ENCODE data around the gene BMAL2. TPM values are rescaled to one million over a fixed set of nuclear protein-coding genes. Genes with fewer than 3 reads are reported as not detected.

The BMAL2 gene
- total RNA-seq, 1 experiment from 2014 or later: 21.5 TPM

DNA sequence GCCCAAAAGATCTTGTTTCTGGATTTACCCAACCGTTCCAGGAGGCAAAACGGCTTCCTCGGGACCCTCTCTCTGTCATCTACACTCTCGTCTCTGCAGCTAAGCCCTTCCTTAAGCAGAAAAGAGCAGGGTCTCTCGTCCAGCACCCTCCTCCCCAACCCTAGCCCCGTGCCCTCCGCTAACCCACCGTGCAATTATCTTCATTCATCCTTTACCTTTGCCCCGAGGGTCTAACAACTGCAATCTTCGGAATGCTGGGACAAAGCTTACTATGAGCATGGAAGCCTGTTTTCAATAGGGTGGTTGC, 276 bp upstream of the BMAL2 start:
- peaks cover 14% of the 10 kb centered on the region for H3K79me2 ChIP-seq (ENCODE audit: insufficient read depth, low read length)
- no peaks in the 10 kb centered on the region for H3K27me3 ChIP-seq (ENCODE audit: insufficient read depth, low read length)
- no peaks in the 10 kb centered on the region for H3K9me2 ChIP-seq (ENCODE audit: insufficient read depth)
- peak overlapping the region; percentile 55; the same call in 1 of the 2 replicates for H3K27ac ChIP-seq (ENCODE audit: low read depth, low read length)
- H3K4me1 ChIP-seq (ENCODE audit: control insufficient read depth in 1 of 2, insufficient read depth in 2 of 2, low read length in 2 of 2): peaks cover 15 to 31% of the 10 kb centered on the region in 2 experiments
- peak overlapping the region; percentile 70 for H3K9ac ChIP-seq (ENCODE audit: low read length)
- POLR2A ChIA-PET: interaction anchor here (1.2 kb wide), 1 partner anchor 9 kb away, joined by 3 read pairs; no protein-coding TSS in a partner anchor
- H3K9me3 ChIP-seq (ENCODE audit: control insufficient read depth in 1 of 2, insufficient read depth in 1 of 2, low read depth in 1 of 2, low read length in 2 of 2): no peaks in the 10 kb centered on the region
- intact Hi-C loops (cut with micrococcal nuclease): no loop called here
- CTCF ChIA-PET: no interaction called here
- no TSS peak for BruUV-seq (replicated peaks)
- DNase-seq (ENCODE audit: low read depth, low spot score) (no peak), ATAC-seq (no peak; the same call in 1 of the 2 replicates)
- no peaks in the 10 kb centered on the region for H4K20me1 ChIP-seq (ENCODE audit: insufficient read depth)
- H3K4me2 ChIP-seq (ENCODE audit: low read length): peak overlapping the region; percentile 95
- H3K36me3 ChIP-seq (ENCODE audit: control insufficient read depth in 1 of 2, insufficient read depth in 2 of 2, low read length in 2 of 2): no peaks in the 10 kb centered on the region
- H3K4me3 ChIP-seq (replicated peaks in 1 of 2; ENCODE audit: low read depth in 1 of 2, low read length in 2 of 2): peak overlapping the region; percentile 61 to 78
- RAD21 ChIA-PET (ENCODE audit: low non-redundant PET in 1 of 2, low total read pairs in 2 of 2, uncharacterized antibody in 2 of 2, unreplicated experiment in 2 of 2): no interaction called here
- TF ChIP-seq, protein P1, sequence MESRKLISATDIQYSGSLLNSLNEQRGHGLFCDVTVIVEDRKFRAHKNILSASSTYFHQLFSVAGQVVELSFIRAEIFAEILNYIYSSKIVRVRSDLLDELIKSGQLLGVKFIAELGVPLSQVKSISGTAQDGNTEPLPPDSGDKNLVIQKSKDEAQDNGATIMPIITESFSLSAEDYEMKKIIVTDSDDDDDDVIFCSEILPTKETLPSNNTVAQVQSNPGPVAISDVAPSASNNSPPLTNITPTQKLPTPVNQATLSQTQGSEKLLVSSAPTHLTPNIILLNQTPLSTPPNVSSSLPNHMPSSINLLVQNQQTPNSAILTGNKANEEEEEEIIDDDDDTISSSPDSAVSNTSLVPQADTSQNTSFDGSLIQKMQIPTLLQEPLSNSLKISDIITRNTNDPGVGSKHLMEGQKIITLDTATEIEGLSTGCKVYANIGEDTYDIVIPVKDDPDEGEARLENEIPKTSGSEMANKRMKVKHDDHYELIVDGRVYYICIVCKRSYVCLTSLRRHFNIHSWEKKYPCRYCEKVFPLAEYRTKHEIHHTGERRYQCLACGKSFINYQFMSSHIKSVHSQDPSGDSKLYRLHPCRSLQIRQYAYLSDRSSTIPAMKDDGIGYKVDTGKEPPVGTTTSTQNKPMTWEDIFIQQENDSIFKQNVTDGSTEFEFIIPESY (IDR thresholded peaks at IDR 0.05; ENCODE audit: extremely low read depth, insufficient replicate concordance, low read length): no peak
- TF ChIP-seq SIN3A (IDR thresholded peaks at IDR 0.05; ENCODE audit: low read depth) (no peak), YY1 (IDR thresholded peaks at IDR 0.05; ENCODE audit: extremely low read depth, insufficient replicate concordance, low read depth, low read length) (no peak), RAD21 (IDR thresholded peaks at IDR 0.05; ENCODE audit: low read depth) (no peak), CEBPB (IDR thresholded peaks at IDR 0.05; ENCODE audit: low read depth) (no peak), EZH2 (IDR thresholded peaks at IDR 0.05) (no peak), ZNF274 (IDR thresholded peaks at IDR 0.05; ENCODE audit: low read depth, low read length) (no peak), EZH2phosphoT487 (IDR thresholded peaks at IDR 0.05; ENCODE audit: borderline replicate concordance) (no peak), POLR2A (IDR thresholded peaks at IDR 0.05; ENCODE audit: borderline replicate concordance, extremely low read depth, insufficient read depth, insufficient read length) (no peak), ELF1 (IDR thresholded peaks at IDR 0.05; ENCODE audit: borderline replicate concordance, low read depth) (no peak), FOSL1 (IDR thresholded peaks at IDR 0.05; ENCODE audit: low read depth) (no peak), SP1 (IDR thresholded peaks at IDR 0.05; ENCODE audit: low read depth) (no peak), CBX3 (IDR thresholded peaks at IDR 0.05; ENCODE audit: low read depth) (no peak), POLR2AphosphoS5 (IDR thresholded peaks at IDR 0.05; ENCODE audit: low read depth, low read length) (no peak), CTCF (IDR thresholded peaks at IDR 0.05 in 2 of 3, conservative IDR thresholded peaks at IDR 0.05 in 1 of 3; ENCODE audit: borderline replicate concordance in 1 of 3, insufficient read depth in 1 of 3, low read depth in 2 of 3, low read length in 2 of 3) (no peak)
- TF ChIP-seq, protein P2, sequence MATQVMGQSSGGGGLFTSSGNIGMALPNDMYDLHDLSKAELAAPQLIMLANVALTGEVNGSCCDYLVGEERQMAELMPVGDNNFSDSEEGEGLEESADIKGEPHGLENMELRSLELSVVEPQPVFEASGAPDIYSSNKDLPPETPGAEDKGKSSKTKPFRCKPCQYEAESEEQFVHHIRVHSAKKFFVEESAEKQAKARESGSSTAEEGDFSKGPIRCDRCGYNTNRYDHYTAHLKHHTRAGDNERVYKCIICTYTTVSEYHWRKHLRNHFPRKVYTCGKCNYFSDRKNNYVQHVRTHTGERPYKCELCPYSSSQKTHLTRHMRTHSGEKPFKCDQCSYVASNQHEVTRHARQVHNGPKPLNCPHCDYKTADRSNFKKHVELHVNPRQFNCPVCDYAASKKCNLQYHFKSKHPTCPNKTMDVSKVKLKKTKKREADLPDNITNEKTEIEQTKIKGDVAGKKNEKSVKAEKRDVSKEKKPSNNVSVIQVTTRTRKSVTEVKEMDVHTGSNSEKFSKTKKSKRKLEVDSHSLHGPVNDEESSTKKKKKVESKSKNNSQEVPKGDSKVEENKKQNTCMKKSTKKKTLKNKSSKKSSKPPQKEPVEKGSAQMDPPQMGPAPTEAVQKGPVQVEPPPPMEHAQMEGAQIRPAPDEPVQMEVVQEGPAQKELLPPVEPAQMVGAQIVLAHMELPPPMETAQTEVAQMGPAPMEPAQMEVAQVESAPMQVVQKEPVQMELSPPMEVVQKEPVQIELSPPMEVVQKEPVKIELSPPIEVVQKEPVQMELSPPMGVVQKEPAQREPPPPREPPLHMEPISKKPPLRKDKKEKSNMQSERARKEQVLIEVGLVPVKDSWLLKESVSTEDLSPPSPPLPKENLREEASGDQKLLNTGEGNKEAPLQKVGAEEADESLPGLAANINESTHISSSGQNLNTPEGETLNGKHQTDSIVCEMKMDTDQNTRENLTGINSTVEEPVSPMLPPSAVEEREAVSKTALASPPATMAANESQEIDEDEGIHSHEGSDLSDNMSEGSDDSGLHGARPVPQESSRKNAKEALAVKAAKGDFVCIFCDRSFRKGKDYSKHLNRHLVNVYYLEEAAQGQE (IDR thresholded peaks at IDR 0.05; ENCODE audit: low read depth): no peak
- TF ChIP-seq, protein P3, sequence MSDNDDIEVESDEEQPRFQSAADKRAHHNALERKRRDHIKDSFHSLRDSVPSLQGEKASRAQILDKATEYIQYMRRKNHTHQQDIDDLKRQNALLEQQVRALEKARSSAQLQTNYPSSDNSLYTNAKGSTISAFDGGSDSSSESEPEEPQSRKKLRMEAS (IDR thresholded peaks at IDR 0.05): no peak
- TF ChIP-seq, protein P4, sequence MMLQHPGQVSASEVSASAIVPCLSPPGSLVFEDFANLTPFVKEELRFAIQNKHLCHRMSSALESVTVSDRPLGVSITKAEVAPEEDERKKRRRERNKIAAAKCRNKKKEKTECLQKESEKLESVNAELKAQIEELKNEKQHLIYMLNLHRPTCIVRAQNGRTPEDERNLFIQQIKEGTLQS (IDR thresholded peaks at IDR 0.05): no peak
- H2AFZ ChIP-seq (ENCODE audit: low read depth, low read length, poor library complexity, severe bottlenecking): peak overlapping the region; percentile 74

All from HCT116 (cell line).